Choroid plexus epithelial cell (primary cell): ENCODE measurements around the gene CRHR1.

Source experiments
- DNase-seq: peaks from one replicate; pipeline ENCODE4 v3.0.0-alpha.2; 2010; ENCODE audit warnings: low read depth
- H3K4me3 ChIP-seq: 2 replicates; pipeline ENCODE4 v1.5.1; 2011; ENCODE audit warnings: low read depth, mild to moderate bottlenecking, control low read depth, low read length, moderate library complexity
- CTCF ChIP-seq: conservative IDR thresholded peaks from 2 replicates; pipeline ENCODE4 v1.5.1; 2011; ENCODE audit warnings: low read depth, mild to moderate bottlenecking, control low read depth, inconsistent platforms, low read length, moderate library complexity

Gene CRHR1

DNA sequence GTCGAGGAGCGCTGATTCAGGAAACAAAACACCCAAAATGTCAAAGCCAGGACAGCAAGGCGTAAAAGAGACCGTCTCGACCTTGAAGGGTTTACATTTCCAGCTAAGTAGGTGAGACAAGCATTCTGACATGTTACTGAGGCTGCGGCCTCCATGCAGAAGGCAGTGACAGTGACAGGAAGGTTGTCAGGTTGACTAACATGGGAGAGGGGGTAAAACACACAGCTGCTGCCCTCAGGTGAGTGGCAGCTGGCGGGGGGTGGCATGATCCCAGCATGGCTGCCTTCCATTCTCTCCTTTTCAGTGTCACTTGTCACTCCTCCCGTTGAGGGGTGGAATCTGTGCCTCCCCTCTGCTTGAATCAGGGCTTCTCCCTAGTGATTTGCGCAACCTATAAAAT is 31.9 kb upstream of the CRHR1 start:
- no peak overlapping the region for H3K4me3 ChIP-seq
- DNase-seq = no peak
- TF ChIP-seq CTCF = no peak

GRCh38 chr17:45753645-45754225 is 30.4 kb upstream of the CRHR1 start:
- DNase-seq = no peak
- no peak for TF ChIP-seq CTCF
- no peak overlapping the region for H3K4me3 ChIP-seq

DNA sequence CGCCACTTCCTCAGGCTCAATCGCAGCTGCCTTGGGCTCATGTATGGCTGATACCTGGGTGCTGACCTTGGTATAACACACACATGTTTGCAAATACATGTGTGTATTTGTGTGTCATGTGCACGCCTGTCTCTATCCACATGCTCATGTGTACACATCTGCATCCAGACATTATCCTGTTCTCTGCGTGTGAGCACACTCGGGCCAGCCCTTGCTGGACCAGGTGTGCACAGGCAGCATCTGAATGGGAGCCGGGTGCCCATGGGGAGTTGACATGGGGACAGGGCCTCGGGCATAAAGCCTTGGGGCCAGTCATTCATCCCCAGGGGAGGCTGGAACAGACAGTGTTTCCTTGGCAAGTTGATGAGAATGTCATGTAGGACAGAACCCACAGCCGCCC is 29.1 kb upstream of the CRHR1 start:
- no peak overlapping the region for H3K4me3 ChIP-seq

DNA sequence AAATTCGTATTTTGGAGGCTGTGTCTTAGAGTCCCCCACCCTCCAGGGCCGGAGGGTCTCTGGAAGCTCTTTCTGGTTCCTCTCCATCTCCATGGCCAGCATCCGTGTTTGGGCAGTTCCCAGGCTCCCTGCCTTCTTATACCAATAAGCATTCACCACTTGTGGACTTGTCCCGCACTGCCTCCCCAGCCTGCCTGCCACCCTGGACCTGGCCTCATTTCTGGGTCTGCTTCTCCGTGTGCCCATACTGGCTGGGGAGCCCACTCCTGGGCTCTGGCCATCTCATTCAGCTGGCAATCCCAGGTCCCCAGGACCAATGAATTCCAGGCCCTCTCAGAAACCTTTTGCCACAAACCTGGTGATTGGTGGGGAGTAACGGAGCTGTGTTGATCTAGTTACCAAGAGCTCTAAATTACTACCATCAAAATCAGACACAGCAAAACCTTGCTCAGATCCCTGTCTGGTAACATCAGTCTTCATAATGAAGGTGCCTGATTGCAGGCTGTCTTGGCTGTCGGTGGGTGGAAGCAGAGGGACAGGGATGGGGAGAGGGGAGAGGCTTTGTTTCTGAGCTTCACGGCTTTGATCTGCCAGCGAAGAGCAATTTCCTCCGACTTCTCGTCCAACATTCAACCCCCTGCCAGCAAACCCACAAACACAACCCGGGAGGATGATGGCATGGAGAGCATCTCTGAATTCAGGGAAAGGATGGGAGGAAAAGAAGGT is 27.7 kb upstream of the CRHR1 start:
- H3K4me3 ChIP-seq = no peak overlapping the region
- DNase-seq = no peak
- no peak for TF ChIP-seq CTCF

More for the DNA sequence above, 29.1 kb upstream of the CRHR1 start:
- no peak for DNase-seq
- TF ChIP-seq CTCF = no peak

- no peak overlapping the region for H3K4me3 ChIP-seq
- no peak for DNase-seq
- no peak for TF ChIP-seq CTCF
Measured at GRCh38 chr17:45757431-45758218, 26.5 kb upstream of the CRHR1 start.

- TF ChIP-seq CTCF = no peak
Measured at GRCh38 chr17:45758544-45758943, 25.6 kb upstream of the CRHR1 start.

More at GRCh38 chr17:45758544-45758943, 25.6 kb upstream of the CRHR1 start:
- H3K4me3 ChIP-seq = no peak overlapping the region
- no peak for DNase-seq
